ENCODE measurements around the gene EEF2. TPM values are rescaled to one million over a fixed set of nuclear protein-coding genes. Genes with fewer than 3 reads are reported as not detected.
A peak's percentile ranks its signal among the peaks of the same experiment; 100 is the strongest.
"Not testable (repeated sequence)": the region's sequence is repeated elsewhere in the genome, so short reads cannot be mapped to it uniquely, and the experiment has no call there.

The EEF2 gene
- total RNA-seq, 1 experiment from 2014 or later: 1,644 TPM

DNA sequence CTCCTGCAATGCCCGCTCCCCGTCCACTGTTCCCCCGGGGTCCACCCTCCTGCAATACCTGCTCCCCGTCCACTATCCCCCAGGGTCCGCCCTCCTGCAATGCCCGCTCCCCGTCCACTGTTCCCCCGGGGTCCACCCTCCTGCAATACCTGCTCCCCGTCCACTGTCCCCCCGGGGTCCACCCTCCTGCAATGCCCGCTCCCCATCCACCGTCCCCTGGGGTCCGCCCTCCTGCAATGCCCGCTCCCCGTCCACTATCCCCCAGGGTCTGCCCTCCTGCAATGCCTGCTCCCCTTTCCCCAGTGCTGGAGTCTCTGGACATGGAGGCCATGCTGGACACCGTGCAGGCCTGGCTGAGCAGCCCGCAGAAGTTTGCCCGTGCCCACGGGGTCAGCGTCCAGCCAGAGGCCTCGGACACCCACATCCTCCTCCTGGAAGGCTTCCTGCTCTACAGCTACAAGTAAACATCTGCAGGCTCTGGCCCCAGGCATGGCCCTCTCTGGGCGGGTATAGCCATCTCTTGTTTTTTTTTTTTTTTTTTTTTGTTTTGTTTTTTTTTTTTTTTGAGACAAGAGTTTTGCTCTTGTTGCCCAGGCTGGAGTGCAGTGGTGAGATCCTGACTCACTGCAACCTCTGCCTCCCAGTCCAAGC is 46.8 kb downstream of the EEF2 start:
- not testable (repeated sequence) for H3K36me3 ChIP-seq (ENCODE audit: insufficient read depth, low read length); H3K9me3 ChIP-seq (ENCODE audit: low read length); H3K27ac ChIP-seq (ENCODE audit: low read length); H3K9me2 ChIP-seq (replicated peaks; ENCODE audit: insufficient read depth, low read length); H3K4me2 ChIP-seq (ENCODE audit: low read depth, low read length, poor library complexity, severe bottlenecking); H2AFZ ChIP-seq (ENCODE audit: low read length); H3K9ac ChIP-seq (ENCODE audit: low read length); H3K27me3 ChIP-seq (ENCODE audit: low read length); DNase-seq; H3K4me3 ChIP-seq (ENCODE audit: low read length); H3K4me1 ChIP-seq (ENCODE audit: low read length); H4K20me1 ChIP-seq (ENCODE audit: insufficient read depth, low read depth, low read length); H3K79me2 ChIP-seq (ENCODE audit: low read length)

DNA sequence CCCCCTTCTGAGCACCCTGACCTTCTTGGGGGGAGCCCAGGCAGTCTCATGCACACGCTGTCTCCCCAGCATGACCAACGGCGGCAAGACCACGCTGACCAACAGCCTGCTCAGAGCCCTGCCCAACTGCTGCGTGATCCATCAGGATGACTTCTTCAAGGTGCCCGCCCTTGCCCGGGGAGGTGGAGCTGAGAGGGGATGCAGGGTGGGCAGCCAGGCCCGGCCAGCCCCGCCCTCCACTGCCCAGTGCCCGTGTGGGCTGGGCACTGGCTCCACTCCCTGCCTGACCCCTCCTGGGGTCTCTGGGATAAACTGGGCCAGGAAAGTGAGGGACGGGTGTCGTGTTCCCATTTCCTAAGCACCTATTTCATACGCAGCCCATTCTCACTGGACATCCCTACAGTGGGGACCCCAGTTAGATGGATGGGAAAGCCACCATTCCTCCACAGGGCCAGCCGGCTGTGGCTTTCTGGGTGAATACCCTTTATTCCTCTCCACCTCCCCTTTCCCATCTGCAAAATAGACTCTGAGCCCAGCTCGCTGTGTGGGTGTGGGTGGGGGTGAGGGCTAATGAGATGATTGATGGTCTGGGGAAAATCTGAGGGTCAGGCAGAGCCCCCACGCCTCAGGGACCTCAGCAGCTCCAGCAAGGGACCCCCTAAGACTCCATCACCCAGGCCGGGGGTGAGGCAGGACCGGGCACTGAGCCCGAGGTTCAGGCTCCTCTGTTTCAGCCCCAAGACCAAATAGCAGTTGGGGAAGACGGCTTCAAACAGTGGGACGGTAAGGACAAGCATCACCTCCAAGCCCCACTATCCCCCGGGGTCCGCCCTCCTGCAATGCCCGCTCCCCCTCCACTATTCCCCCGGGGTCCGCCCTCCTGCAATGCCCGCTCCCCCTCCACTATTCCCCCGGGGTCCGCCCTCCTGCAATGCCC is 48.5 kb downstream of the EEF2 start:
- H2AFZ ChIP-seq (ENCODE audit: low read length): no peak overlapping the region
- no peaks in the 10 kb centered on the region for H3K27me3 ChIP-seq (ENCODE audit: low read length)
- no peak for DNase-seq
- no peak overlapping the region for H3K9ac ChIP-seq (ENCODE audit: low read length)
- H3K36me3 ChIP-seq (ENCODE audit: insufficient read depth, low read length): no peaks in the 10 kb centered on the region
- H3K4me2 ChIP-seq (ENCODE audit: low read depth, low read length, poor library complexity, severe bottlenecking): no peak overlapping the region
- no peaks in the 10 kb centered on the region for H3K4me1 ChIP-seq (ENCODE audit: low read length)
- H3K9me2 ChIP-seq (replicated peaks; ENCODE audit: insufficient read depth, low read length): no peaks in the 10 kb centered on the region
- H3K79me2 ChIP-seq (ENCODE audit: low read length): no peaks in the 10 kb centered on the region
- H3K27ac ChIP-seq (ENCODE audit: low read length): no peak overlapping the region
- H3K9me3 ChIP-seq (ENCODE audit: low read length): no peaks in the 10 kb centered on the region
- H3K4me3 ChIP-seq (ENCODE audit: low read length): no peak overlapping the region
- no peaks in the 10 kb centered on the region for H4K20me1 ChIP-seq (ENCODE audit: insufficient read depth, low read depth, low read length)

DNA sequence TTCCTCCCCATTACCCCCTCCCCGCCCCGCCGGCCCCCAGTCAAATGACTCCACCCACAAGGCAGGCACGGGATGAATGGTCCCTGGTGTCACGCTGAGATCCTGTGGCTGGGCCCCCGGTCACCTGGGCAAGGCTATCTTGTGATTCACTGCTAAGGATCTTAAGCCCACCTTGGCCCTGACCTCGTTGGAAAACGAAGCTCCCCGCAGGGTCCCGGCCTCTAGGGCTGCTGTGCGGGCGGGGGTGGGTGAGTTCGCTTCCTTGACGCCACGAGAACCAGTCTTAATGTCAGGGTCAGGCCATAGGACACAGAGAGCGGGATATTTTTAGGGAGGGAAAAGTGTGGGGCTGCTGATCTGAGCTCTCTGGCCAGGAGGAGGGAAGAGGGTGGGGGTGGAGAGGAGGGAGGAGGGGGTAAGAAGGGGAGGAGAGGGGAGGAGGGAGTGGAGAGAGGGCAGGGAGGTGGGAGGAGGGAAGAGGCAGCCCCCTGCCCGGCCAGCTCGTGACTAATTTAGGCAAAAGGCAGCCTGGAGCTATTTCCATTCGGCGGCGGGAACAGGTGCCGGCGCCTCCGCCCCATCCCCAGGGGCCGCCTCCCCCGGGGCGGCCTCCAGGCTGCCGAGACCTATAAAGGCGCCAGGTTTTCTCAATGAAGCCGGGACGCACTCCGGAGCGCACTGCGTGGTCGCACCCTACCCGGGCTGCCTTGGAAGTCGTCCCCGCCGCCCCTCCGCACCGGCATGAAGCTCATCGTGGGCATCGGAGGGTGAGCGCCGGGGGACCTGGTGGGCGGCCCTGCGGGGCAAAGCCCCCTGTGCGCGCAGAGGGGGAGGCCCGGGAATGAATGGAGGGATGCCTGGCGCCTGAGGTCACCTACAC is 52.1 kb downstream of the EEF2 start, which contains the start of gene NMRK2:
NMRK2 (plus strand) TSS at position 139 of the 880 bp plus-strand sequence; CDS start at position 742, 603 bp downstream.
- Histone ChIP-seq H3K4me3 (ENCODE audit: low read length) (no peak within 1 kb of the TSS), H2AFZ (ENCODE audit: low read length) (no peak within 1 kb of the TSS), H3K27ac (ENCODE audit: low read length) (no peak within 1 kb of the TSS), H3K36me3 (ENCODE audit: insufficient read depth, low read length) (no peaks in the 10 kb centered on the region), H3K9ac (ENCODE audit: low read length) (no peak within 1 kb of the TSS), H3K27me3 (ENCODE audit: low read length) (no peaks in the 10 kb centered on the region), H3K79me2 (ENCODE audit: low read length) (no peaks in the 10 kb centered on the region), H3K9me2 (replicated peaks; ENCODE audit: insufficient read depth, low read length) (no peaks in the 10 kb centered on the region), H3K9me3 (ENCODE audit: low read length) (no peaks in the 10 kb centered on the region), H4K20me1 (ENCODE audit: insufficient read depth, low read depth, low read length) (no peaks in the 10 kb centered on the region), H3K4me1 (ENCODE audit: low read length) (no peaks in the 10 kb centered on the region), H3K4me2 (ENCODE audit: low read depth, low read length, poor library complexity, severe bottlenecking) (no peak within 1 kb of the TSS)
- no peak for DNase-seq

DNA sequence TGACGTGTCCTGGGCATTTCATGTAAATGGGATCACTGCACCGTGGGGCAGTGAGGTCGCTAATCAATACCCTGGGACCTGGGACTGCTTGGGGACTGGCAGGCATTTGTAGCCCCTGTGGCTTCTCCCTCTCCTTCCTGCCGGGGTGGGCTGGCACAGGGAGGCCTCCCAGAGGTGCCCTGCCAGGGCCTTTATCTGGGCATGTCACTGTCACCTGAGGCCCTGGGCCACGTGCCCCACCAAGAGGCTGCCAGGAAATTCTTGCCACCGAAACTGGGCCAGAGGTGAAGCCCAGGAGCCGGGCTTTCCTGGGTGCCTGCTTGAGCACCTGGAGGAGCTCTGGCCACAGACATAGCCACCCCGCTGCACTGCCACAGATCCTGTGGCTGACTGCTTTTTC is 54.2 kb downstream of the EEF2 start:
- Histone ChIP-seq H3K36me3 (ENCODE audit: insufficient read depth, low read length) (no peaks in the 10 kb centered on the region), H3K27ac (ENCODE audit: low read length) (no peak overlapping the region), H3K9me3 (ENCODE audit: low read length) (no peaks in the 10 kb centered on the region), H3K4me2 (ENCODE audit: low read depth, low read length, poor library complexity, severe bottlenecking) (no peak overlapping the region), H3K9me2 (replicated peaks; ENCODE audit: insufficient read depth, low read length) (no peaks in the 10 kb centered on the region), H2AFZ (ENCODE audit: low read length) (no peak overlapping the region), H3K79me2 (ENCODE audit: low read length) (no peaks in the 10 kb centered on the region), H3K4me3 (ENCODE audit: low read length) (no peak overlapping the region), H3K9ac (ENCODE audit: low read length) (no peak overlapping the region), H3K27me3 (ENCODE audit: low read length) (no peaks in the 10 kb centered on the region), H4K20me1 (ENCODE audit: insufficient read depth, low read depth, low read length) (no peaks in the 10 kb centered on the region), H3K4me1 (ENCODE audit: low read length) (no peaks in the 10 kb centered on the region)
- DNase-seq: no peak

Small RNAs within 50 kb of the gene (small RNA-seq; reads per million reads assigned to genes)
- gene SNORD37: 85.7 reads per million, percentile 99 among the genes with 10 or more reads in this experiment

Other genes starting within 250 kb of the EEF2 start
- gene APBA3, start 223.8 kb downstream of the EEF2 start, total RNA-seq (2014; rRNA removed; shearing (Covaris generic); ENCODE audit: low replicate concordance): 14.7 and 55.0 TPM in 2 replicates
- 44.2 and 76.7 TPM in 2 replicates for gene MRPL54, start 222.8 kb downstream of the EEF2 start, total RNA-seq (2014; rRNA removed; shearing (Covaris generic); ENCODE audit: low replicate concordance)
- not detected in 2 replicates for gene RAX2, start 213.2 kb downstream of the EEF2 start, total RNA-seq (2014; rRNA removed; shearing (Covaris generic); ENCODE audit: low replicate concordance)
- gene MATK, start 199.1 kb downstream of the EEF2 start, total RNA-seq (2014; rRNA removed; shearing (Covaris generic); ENCODE audit: low replicate concordance): not detected in 2 replicates
- gene ZFR2, start 116.4 kb downstream of the EEF2 start, total RNA-seq (2014; rRNA removed; shearing (Covaris generic); ENCODE audit: low replicate concordance): not detected in 2 replicates
- not detected in 2 replicates for gene ATCAY, start 104.8 kb downstream of the EEF2 start, total RNA-seq (2014; rRNA removed; shearing (Covaris generic); ENCODE audit: low replicate concordance)
- not detected in 2 replicates for gene NMRK2, start 52.4 kb downstream of the EEF2 start, total RNA-seq (2014; rRNA removed; shearing (Covaris generic); ENCODE audit: low replicate concordance)
- 17.2 and 52.5 TPM in 2 replicates for gene DAPK3, start 14.4 kb downstream of the EEF2 start, total RNA-seq (2014; rRNA removed; shearing (Covaris generic); ENCODE audit: low replicate concordance)
- 17.3 and 55.1 TPM in 2 replicates for gene PIAS4, start 22.3 kb upstream of the EEF2 start, total RNA-seq (2014; rRNA removed; shearing (Covaris generic); ENCODE audit: low replicate concordance)
- gene ZBTB7A, start 81.4 kb upstream of the EEF2 start, total RNA-seq (2014; rRNA removed; shearing (Covaris generic); ENCODE audit: low replicate concordance): 7.2 and 29.3 TPM in 2 replicates
- gene MAP2K2, start 138.7 kb upstream of the EEF2 start, total RNA-seq (2014; rRNA removed; shearing (Covaris generic); ENCODE audit: low replicate concordance): 106 and 270 TPM in 2 replicates
- not detected in 2 replicates for gene CREB3L3, start 168.2 kb upstream of the EEF2 start, total RNA-seq (2014; rRNA removed; shearing (Covaris generic); ENCODE audit: low replicate concordance)
- 23.0 and 40.3 TPM in 2 replicates for gene SIRT6, start 197.1 kb upstream of the EEF2 start, total RNA-seq (2014; rRNA removed; shearing (Covaris generic); ENCODE audit: low replicate concordance)
- gene ANKRD24, start 197.2 kb upstream of the EEF2 start, total RNA-seq (2014; rRNA removed; shearing (Covaris generic); ENCODE audit: low replicate concordance): 0.71 and 1.1 TPM in 2 replicates
- gene EBI3, start 244.1 kb upstream of the EEF2 start, total RNA-seq (2014; rRNA removed; shearing (Covaris generic); ENCODE audit: low replicate concordance): not detected in 2 replicates